NCI-H1105 treated with DMSO at 0.1 percent for 48 hours (cell line): ENCODE results near the gene TMEM74B.

ENCODE experiments used
- DNase-seq: peaks from one replicate; lab custom pipeline; 2025; lab: John Stamatoyannopoulos, UW

Gene TMEM74B

DNA sequence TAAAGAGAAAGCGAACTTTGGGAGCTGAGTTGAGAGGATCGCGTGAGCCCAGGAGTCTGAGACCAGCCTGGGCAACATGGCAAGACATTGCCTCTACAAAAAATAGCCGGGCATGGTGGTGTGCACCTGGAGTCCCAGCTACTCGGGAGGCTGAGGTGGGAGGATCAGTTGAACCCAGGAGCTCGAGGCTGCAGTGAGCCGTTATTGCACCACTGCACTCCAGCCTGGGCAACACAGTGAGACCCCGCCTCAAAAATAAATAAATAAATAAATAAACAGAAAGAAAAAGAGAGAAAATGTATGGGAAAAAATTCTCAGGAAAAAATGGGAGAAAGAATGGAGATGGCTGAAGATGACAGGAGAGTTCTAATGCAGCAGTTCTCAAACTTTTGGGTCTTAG is 21.0 kb upstream of the TMEM74B start:
- no peak for DNase-seq

DNA sequence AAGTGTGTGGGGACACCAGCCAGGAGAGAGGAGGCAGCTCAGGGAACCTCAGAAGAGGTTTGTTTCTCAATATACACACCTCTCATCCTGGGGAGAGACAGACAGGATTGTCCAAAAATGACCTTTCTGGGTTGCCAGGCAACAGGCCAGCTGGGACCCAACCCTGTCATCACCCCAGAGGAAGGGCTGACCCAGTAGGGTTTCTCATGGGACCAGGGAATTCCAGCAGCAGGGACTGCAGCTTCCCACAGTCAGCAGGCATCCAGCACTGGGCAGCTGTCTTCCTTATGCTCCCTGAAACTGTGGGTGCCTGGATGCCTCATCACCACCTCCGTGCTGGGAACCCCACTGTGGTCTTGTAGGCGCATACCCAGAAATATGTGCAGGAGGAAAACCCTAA is 19.8 kb upstream of the TMEM74B start:
- DNase-seq = no peak

DNA sequence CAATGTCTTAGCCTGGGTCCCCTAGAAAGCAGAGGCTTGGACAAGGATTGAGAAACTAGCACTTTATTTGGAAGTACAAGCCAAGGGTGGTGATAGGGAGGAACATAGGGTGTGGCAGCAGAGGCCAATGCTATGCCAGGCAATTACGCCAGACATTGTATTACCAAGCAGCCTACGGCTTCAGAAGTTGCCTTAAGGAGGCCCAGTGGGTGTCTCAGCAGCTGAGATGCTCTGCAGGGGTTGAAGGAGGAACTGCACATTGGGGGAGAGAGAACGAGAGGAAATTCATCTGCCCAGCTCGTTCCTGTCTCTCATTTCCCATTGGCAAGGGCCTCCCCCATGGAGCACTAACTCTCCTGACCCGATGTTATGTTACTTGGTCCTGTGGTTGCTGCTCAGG is 19.3 kb upstream of the TMEM74B start:
- no peak for DNase-seq

DNA sequence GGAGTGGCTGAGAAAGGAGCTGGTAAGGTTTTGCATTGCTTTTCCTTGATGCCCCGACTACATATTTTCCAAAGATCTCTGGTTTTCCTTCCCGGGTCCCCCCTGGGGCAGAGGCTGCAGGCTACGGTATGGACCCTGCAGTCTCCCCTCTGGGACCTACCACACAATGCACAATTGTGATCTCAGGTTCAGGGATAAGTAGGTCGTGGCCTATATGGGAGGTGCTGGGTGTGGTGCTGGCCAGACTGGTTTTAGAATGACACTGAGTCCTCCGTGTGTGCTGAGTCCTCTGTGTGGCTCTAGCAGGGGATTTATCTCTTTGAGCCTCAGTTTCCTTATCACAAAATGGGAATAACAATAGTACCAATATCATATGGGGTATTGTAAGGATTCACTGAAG is 18.8 kb upstream of the TMEM74B start:
- DNase-seq = no peak

DNA sequence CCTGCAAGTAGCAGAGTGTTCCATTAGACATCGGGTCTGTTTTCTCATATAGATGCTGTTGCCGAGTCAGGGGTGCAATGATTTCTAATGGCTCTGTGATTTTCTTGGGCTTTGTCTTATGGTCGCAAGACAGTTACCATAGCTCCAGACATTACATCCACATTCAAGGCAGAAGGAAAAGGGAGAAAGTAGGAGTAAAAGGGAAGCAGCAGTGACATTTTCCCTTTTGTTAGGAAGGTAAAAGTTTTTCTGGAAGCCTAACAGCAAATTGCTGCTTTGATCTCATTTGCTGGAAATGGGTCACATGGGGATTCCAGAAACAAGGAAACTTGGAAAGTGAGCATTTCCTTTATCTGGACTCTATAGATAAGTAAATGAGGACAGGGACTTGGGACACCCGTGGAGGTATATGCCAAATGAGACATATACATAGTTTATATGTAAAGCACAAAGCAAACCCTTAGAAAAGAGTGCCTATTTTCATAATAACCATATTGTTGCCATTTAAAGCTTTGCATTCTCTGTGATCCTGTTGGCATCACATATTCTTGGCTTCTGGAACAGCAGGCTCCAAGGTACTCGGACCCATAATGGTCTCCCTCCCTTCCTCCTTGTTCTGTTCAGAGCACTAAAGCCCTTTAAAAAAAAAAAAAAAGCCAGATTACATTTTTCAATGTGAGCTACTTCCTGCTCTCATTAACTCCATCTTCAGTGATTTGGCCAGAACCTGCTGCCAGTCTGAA is 18.2 kb upstream of the TMEM74B start, which contains the start of gene C20orf202:
TSS of gene C20orf202 (plus strand) at position 693 of the 743 bp plus-strand sequence. CDS start 132 bp downstream, outside the sequence.
- no peak for DNase-seq

DNA sequence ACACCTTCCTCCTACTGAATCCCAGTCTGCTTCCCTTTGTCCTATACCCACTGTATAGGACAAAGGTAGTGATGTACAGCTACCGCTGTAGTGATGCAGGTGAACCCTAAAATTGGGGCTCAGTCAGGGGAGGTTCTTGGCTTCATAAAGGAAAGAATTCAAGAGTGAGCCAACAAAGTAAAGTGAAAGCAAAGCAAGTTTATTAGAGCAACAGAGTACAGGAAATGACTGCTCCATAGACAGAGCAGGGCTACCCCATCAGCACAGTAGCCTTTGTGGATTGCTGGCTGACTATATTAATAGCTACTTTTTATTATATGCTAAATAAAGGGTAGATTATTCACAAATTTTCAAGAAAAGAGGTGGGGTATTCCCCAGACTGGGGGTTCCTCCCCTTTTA is 15.2 kb upstream of the TMEM74B start:
- no peak for DNase-seq

DNA sequence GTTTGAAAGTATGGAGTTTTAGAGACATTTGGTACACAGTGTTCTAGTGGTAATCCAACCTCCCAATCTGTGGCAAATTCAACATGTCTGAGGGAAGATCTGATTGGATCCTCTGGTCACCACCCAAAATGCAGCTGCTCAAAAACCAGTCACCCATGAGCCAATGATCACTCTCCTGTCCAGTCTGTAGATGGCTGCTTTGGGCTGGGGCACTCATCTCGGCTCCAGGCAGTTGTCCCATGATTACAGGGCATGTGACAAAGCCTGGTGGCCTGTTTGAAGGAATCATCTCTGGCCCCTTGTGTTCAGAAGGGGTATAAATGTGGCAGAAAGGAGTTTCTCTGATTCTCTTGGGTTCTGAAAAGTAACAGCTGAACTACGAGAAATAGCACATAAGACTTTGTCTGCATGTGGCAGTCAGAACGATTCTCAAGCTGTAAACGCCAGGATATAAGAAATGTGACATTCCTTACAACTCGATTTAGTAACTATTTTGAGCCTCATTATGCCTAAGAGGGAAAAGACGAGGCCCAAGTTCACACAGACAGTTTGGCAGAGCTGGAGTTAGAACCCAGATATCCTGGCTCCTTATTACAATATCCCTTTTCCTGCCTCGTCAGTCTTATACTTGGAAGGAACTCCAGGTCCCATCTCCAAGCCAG is 14.6 kb upstream of the TMEM74B start:
- DNase-seq = no peak

DNA sequence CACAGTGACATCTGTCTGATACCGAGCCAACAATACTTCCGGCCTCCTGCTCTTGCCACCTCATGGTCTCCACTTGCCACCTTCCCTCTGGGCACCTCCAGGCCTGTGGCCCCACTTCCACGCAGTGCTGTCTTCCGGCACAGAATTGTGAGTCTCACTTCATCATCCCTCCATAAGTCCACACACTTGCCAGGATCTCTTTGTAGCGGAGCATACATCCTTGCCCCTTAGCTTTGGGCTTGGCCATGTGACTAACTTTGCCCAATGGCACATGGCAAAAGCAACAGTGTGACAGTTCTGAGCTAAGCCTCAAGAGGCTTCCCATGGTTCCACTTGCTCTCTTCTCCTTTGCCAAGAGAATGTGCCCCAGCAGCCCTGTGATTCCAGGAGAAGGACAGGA is 14.0 kb upstream of the TMEM74B start:
- DNase-seq = no peak

DNA sequence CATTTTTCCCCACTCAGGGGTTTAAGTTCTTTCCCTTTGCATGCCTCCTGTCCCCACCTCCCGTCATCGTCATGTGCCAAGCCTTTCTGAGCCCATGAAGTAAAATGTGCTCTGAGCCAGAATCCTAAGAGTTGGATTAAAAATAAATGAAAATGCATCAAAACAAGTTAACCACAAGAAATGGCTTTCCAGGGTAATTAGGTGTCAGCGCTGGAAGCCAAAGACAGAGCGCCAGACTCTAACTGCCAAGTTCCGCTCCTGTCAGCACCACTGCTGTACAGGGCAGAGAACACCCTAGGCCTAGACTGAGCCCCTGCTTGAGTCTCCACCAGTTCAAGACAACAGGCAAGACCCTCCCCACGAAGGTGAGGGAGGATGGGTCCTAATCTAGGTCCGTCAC is 13.0 kb upstream of the TMEM74B start:
- no peak for DNase-seq

DNA sequence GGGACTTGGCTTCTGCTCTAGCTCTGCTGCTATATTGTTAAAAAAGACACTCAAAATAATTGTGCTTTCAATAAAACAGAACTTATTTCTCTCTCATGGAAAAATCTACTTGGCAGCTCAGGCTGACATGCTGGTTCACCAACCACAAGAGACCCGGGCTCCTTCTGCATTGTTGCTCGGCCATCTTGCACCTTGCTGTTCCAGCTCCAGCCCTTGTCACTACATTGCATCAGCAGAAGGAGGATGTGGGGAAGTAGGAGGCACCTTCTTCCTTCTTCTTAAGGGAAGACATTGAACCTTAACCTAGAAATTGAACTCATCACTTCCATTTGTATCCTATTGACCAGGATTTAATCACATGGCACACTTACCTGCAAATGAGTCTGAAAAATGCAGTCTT is 11.9 kb upstream of the TMEM74B start:
- no peak for DNase-seq

DNA sequence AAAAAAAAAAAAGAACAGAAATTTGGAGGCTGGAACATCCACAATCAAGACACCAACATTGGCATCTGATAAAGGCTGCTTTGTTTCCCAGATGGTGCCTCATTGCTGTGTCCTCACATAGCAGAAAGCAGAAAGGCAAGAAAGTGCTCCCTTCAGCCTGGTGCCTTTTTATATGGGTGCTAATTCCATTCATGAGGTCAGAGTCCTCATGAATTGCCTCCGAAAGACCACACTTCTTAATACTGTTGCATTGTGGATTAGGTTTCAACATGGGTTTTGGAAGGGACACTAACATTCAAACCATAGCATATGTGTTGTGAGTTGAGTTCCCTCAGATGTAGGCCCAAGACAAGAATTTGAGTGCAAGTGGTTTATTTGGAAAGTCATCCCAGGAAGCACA is 10.4 kb upstream of the TMEM74B start:
- DNase-seq = no peak

DNA sequence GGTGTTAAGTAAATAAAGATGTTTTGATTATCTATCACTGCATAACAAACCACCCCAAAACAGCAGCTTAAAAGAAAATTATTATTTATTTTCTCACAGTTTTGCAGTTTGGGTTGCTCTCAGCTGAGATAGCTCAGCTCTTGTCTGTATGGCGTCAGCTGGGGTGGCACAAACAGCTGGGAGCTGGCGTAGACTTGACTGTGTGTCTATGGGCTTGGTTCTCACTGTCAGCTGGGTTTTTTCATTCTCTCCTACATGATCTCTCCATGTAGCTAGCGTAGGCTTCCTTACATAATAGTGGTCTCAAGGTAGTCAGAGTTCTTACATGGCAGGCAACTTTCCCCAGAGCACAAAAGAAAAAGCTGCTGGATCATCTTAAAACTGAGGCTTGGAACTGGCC is 6.5 kb upstream of the TMEM74B start:
- DNase-seq = no peak

DNA sequence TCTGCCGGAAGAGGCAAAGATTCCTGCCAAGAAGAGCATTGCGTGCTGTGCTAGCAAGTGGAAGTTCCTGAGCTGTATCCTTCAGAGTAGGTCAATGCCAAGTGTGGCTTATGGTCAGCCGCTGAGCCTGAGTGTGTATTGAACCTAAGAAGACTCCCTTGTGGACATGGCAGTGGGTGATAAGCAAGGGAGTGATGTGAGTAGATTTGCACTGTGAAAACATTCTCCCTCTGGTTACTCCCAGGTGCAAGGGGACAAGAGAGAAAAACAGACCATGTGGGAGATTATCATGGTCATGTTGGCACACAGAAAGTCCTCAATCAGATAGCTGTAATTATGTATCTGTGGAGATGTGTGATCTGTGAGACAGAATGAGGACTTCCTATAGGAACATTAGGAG is 6.1 kb upstream of the TMEM74B start:
- DNase-seq = no peak

DNA sequence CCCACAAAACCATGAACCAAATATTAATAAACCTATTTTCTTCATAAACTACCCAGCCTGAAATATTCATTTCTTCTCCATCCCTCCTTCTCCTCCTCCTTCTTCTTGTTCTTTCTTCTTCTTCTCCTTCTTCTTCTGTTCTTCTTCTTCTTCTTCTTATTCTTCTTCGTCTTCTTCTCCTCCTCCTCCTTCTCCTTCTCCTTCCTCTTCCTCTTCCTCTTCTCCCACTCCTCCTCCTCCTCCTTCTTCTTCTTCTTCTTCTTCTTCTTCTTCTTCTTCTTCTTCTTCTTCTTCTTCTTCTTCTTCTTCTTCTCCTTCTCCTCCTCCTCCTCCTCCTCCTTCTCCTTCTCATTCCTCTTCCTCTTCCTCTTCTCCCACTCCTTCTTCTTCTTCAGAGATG is 5.0 kb upstream of the TMEM74B start:
- no peak for DNase-seq

DNA sequence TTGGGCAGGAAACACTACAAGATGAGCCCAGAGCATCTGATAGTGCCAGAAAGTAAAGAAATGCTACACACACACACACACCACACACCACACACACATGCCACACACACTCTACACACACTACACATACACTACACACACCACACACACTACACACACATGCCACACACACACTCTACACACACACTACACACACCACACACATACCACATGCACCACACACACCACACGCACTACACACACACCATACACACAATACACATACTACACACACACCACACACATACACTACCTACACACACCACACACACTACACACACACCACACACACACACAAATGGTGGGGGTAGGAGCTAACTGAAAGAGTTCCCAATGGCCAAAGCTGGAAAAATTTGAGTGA is 3.6 kb upstream of the TMEM74B start:
- no peak for DNase-seq

DNA sequence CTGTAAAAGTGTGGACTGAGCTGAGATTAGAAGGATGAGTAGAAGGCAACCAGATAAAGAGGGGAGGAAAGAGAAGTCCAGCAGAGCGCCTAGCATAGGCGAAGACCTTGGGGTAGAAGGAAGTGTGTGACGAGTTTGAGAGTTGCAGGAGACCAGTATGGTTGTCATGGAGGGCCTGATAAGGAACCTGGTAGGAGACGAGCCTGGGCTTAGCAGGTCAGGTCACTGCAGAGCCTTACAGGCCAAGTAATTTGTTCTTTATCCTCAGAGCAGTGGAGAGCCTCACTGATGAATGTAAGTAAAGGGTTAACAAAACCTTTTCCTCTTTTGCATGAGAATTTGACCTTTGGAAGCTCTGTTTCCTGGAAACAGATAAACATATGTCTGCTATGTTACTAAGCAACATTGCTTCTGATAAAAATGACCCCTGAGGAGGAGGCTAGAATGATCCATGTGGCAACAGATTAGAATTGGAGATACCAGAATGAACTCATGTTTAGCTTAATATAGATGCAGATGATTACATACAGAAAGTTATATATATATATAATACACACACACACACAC is 2.9 kb upstream of the TMEM74B start:
- no peak for DNase-seq

DNA sequence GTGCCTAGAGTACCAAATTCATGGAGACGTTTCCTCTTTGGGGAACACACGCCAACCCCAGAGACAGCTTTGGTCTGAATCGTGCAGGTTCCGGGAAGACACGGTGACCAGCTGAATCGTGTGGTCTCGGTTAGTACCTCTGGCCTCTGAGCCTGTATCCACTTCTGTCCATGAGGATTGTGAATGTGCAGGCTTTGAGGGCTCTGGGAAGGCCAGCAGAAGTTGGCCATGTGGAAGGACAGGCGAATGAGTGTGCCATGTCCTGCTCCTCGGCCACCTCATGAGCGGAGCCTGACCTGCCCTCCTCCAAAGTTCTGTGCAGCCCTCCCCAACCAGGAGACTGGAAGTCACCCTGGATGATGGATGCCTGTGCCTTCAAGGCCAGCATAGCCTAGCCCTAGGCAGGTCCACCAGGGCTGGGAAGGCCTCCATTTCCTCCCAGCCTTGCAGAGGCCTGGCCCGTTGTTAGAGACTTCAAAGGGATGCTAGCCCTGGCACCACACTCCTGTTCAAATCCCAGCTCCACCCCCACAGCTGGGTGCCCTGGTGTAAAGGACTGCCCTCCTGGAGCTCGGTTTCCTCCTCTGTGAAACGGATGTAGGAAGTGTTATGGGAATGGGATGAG is 1.7 kb upstream of the TMEM74B start:
- no peak for DNase-seq

DNA sequence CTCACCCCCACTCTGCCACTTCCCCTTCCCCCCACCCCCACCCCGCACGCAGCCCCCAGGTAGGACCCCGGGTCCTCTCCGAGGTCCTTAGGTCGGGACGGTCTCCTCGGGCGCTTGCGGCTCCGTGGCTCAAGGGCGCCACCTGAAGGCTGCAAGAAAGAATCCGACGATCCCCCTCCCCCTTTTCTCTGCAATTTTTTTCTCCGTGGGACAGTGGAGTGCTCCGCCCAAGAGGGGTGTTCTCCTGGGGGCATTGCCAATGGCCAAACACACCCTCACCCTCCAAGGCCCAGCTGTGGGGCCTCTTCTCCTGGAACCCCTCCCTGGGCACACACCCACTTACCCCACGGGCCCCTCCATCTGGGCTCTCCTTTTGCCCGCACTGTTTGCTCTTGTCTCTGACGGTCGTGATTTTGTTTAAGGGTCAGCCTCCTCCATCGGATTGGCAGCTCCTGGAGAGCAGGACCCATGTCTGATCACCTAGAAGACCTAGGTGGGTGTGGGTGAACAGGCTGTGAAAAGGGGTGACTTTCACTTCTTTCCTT is 1.1 kb upstream of the TMEM74B start:
- DNase-seq = peak; percentile 44

DNA sequence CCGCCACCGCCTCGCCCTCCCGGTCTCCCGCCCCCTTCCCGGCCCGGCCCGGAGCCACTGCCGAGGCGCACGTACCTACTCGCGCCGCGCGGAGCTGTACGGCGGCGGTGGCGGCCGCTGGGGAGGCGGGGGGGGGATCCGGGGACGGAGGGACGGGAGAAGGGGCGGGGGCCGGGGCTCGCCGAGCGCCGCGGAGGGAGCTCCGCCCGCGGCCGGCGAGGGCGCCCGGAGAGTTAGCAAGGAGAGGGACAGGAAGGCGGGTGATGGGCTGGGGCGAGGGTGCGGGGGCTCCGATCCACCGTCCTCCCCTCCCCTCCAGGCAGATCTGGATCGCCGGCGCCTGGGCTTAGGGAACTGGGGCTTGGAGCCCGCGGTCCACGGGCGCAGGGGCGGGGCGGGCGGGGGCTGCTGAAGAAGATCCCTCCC is 548 bp upstream of the TMEM74B start:
- DNase-seq = peak; percentile 44

DNA sequence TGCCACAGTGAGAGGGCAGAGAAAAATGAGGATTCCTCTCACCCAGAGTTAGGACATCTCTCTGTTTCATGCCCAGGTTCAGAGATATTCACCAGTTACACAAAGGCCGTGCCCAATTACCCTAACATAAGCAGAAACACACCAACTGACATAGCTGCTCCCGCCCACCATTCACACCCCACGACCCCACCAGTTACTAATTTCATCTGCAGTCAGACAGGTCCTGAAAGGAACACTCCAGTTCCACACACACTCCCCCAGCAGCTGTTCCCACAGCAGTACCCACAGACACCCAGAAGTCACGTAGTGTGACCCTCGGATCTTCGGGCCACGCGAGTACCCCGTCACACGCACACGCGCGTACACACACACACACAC is 532 bp downstream of the TMEM74B start:
- DNase-seq = no peak

DNA sequence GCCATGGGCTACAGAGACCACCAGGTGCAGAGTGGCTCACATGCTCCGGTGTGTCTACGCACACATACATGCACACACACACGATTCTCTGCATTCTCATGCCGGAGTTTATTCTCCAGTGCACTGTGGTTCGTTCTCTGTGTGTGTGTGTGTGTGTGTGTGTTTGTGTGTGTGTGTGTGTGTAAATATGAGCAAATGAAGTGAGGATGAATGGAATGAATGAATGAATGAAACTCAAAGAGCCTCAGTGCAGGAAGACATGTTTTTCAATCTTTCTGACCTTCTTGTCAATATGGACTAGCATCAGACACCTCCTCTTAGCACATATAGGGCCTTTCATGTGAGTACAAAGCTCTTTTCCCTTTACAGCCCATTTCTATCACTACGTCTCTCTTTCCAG is 1.6 kb downstream of the TMEM74B start:
- DNase-seq = no peak

DNA sequence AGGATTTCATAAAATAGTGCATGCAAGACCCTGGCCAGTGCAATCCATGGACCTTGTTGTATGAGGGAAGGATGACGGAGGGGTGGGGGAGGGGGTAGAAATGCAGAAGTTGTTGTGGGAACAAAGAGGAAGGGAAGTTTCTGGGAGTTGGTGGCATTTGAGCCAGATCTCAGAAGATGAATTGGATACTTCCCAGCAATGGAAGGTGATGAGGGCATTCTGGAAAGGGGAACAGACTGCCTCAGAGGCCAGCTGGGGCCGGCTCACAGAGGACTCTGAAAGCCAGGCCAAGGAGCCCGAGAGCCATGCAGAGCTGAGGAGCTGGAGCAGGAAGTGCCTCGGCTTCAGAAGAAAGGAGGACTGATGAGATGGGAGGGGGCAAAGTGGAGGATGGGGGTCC is 2.7 kb downstream of the TMEM74B start:
- DNase-seq = no peak

DNA sequence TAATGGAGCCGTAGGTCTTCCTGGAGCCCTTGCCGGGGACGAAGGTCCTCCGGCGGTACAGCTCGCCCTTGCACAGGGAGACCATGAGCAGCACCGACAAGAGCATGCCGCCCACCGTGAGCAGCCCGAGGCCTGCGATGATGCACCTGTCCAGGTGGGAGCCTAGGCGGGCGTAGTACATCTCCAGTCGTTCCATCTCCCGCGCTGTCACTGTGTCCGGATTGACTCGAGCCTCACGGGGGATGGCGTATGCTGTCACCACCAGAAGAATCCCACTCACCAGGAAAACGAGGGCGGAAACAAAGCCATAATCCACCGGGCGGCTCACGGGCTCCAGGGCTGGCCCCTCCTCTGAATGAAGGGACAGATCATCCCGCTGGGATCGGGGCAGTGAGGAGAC is 3.8 kb downstream of the TMEM74B start:
- no peak for DNase-seq
